Stimulated activated CD4-positive, alpha-beta T cell treated with anti-CD3 and anti-CD28 coated beads, Interleukin-1b, Interleukin-23, amount 100 ng/mL, for 48 hours (primary cell): Measurements from ENCODE around the gene DMAP1.
"Not testable (repeated sequence)": the region's sequence is repeated elsewhere in the genome, so short reads cannot be mapped to it uniquely, and the experiment has no call there.

Experiments used
- DNase-seq: peaks from one replicate; pipeline ENCODE4 v3.0.0-alpha.2; 2020

Gene DMAP1, protein sequence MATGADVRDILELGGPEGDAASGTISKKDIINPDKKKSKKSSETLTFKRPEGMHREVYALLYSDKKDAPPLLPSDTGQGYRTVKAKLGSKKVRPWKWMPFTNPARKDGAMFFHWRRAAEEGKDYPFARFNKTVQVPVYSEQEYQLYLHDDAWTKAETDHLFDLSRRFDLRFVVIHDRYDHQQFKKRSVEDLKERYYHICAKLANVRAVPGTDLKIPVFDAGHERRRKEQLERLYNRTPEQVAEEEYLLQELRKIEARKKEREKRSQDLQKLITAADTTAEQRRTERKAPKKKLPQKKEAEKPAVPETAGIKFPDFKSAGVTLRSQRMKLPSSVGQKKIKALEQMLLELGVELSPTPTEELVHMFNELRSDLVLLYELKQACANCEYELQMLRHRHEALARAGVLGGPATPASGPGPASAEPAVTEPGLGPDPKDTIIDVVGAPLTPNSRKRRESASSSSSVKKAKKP

GRCh38 chr1:44213222-44214112 is at the start of gene DMAP1:
DMAP1 (plus strand) TSS chr1:44213471; CDS start chr1:44213754, 283 bp downstream.
- peak; percentile 87 for DNase-seq

DNA sequence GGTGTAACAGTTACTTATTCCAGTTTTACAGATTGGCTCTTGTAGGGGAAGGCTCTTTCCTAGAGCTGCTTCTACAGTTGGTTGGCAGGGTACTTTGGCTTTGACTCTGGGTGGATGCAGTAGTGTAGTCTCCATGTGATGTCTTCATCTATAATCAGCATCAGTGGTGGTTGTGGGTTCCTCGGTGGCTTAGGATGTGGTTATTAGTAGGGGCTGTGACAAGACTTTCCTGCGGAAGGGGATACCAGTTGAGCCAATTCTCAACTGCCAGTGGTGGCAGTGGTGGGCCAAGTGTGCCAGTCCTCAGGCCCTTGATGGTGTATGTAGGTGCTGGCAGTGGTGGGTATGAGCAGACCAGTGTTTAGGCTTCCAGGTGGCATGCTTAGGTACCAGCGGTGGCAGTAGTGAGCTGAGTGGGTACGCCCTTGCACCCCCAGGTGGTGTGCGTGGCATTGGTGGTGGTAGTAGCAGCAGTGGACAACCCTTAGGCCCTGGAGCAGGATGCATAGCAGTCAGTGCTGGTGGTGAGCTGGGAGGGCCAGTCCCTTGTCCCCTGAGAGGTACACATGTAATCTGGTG is 44.7 kb upstream of the DMAP1 start:
- no peak for DNase-seq

DNA sequence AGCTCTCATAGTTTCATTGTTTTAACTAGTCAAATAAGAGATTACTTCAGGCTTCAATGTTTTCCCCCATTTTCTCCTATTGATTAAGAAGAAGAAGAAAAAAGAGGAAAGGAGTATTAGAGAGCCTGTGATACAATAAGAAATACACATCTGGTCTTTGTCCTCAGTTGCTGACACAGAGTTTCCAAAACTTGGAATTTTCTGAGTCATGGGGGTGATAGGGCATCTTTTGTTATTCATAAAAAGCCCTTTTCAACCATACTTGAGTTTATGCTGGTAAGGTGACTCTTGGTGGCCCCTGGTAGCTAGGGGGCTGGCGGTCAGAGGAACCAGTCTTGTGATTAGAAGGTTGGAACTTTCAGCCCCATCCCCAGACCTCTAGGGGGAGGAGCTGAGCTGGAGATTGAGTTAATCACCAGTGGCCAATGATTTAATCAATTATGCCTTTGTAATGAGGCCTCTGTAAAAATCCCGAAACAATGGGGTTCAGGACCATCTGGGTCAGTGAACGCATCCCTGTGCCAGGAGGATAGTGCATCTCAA is 42.9 kb upstream of the DMAP1 start:
- DNase-seq, result no peak

DNA sequence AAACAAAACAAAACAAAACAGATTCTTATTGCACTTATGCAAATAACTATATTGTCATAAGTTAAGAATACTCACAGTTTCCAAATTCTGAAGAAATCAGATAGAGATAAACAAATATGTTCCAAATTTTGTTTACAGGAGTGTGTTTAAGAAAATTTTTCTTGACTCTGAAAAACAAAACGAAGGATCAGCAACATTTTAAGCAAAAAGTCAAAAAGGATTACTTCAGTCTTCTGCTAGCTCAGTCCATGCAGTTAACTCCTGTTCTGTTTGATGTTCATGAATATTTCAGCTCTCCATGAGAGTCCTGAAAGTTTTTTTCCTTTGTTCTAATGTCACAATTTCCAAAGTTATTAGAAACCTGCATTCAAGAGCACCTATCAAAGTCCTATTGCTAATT is 38.6 kb upstream of the DMAP1 start:
- no peak for DNase-seq

DNA sequence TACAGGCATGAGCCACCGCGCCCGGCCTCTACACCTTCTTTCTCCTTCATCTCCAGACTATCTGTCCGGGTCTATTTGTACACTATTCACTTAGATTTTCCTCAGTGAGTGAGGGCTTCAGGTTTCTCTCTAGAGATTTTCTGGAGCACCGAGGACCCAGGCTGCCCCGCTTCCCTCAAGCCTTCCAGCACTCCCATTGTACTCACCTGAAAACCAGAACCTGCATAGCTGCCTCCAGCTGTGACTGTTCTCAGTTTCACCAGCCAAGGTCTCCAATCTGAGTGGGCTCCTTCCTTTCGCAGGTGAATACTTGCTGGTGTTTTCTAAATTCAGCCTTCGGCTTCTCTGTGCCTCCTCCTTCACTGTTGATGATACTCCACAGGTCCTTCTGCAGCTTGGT is 12.9 kb upstream of the DMAP1 start:
- DNase-seq, result no peak

- not testable (repeated sequence) for DNase-seq
Observed at GRCh38 chr1:44206545-44206944, 6.7 kb upstream of the DMAP1 start.

DNA sequence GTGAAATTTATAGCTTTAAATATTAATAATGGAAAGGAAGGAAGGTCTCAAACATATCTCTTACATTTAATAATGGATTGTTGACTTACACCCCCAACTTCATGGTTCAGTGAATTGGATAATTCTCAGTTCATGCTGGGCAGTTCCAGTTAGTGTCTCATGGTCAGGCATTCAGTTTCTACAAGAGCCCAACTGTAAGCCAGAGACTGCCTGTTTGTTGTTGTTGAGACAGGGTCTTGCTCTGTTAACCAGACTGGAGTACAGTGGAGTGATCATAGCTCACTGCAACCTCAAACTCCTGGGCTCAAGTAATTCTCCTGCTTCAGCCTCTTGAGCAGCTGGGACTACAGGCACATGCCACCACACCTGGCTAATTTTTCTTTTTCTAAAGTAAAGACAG is 5.0 kb upstream of the DMAP1 start:
- no peak for DNase-seq

DNA sequence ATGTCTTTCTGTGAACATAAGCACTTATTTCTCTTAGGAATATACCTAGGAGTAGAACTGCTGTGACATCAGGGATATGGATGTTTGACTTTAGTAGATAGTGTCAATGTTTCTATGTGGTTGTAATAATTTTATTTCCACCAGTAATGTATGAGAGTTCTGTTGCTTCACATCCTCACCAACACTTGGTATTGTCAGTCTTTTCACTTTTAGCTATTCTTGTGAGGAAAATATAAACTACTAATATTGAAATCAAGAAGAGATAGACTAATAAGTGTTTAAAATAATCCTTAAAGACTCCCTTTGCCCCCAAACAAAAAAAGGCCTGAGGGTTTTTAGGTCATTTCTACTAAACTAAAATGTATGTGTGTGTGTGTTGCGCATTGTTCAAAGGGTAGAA is 2.7 kb upstream of the DMAP1 start:
- no peak for DNase-seq

GRCh38 chr1:44212355-44213221 is 683 bp upstream of the DMAP1 start:
- DNase-seq, result peak; percentile 50

DNA sequence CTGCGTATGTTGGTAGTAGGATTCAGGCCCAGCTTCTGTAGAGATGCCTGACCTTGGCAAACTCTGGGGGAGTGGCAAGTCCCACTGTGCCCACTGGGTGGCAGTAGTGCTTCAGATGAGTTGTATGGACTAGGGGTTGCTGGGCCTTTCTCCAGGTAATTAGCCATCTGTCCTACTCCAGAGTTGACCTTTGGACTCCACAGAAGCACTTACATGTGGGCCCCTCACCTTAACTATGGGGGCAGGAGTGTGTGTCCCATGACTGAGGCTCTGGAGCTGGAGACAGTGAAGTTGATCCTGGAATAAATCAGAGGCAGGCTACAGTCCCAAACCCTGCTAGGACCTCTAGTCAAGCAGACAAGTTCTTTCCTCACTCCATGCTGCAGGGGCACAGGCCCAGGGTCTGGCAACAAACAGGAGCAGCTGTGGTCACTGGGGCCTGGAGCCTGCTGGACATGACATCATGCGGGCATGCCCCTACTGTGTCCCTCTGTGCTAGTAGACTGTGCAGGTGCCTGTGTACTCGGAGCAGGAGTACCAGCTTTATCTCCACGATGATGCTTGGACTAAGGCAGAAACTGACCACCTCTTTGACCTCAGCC is 4.6 kb downstream of the DMAP1 start:
- peak; percentile 75 for DNase-seq

DNA sequence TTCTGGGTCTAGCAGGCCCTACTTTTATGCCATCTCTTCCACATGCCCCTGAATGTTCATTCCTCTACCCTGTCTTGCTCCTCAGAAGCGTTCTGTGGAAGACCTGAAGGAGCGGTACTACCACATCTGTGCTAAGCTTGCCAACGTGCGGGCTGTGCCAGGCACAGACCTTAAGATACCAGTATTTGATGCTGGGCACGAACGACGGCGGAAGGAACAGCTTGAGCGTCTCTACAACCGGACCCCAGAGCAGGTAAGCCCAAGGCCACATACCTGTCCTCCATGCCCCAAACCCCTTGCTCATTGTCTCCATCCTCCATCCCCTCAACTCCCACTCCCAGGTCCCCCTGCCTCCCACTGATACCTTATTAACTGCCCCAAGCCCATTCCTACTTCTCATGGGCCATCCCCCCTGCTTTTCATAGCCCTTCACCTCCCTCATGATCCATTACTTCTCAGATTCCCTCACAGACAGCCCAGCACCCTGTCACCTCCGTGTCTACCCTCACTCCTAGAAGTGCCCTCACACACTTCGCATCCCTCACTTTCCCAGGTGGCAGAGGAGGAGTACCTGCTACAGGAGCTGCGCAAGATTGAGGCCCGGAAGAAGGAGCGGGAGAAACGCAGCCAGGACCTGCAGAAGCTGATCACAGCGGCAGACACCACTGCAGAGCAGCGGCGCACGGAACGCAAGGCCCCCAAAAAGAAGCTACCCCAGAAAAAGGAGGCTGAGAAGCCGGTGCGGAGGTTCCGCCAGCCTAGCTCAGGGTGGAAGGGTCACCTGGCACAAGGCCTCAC is 5.4 kb downstream of the DMAP1 start:
- no peak for DNase-seq

DNA sequence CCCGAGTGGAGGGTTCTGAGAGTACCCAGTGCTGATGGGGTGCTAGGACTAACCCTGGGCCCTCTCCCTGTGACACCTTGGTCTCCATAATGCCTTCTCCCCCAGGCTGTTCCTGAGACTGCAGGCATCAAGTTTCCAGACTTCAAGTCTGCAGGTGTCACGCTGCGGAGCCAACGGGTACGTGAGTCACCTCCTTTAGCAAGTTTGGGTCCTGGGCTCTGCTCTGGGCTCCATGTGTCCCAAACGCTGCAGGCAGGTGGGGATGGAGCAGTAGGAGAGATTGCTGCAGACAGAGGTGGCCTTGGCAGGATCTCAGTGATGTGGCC is 6.0 kb downstream of the DMAP1 start:
- DNase-seq, result no peak

GRCh38 chr1:44220001-44220751 is 6.9 kb downstream of the DMAP1 start:
- DNase-seq, result no peak

GRCh38 chr1:44220755-44221154 is 7.5 kb downstream of the DMAP1 start:
- no peak for DNase-seq

- no peak for DNase-seq
Observed at GRCh38 chr1:44221769-44222168, 8.5 kb downstream of the DMAP1 start.

DNA sequence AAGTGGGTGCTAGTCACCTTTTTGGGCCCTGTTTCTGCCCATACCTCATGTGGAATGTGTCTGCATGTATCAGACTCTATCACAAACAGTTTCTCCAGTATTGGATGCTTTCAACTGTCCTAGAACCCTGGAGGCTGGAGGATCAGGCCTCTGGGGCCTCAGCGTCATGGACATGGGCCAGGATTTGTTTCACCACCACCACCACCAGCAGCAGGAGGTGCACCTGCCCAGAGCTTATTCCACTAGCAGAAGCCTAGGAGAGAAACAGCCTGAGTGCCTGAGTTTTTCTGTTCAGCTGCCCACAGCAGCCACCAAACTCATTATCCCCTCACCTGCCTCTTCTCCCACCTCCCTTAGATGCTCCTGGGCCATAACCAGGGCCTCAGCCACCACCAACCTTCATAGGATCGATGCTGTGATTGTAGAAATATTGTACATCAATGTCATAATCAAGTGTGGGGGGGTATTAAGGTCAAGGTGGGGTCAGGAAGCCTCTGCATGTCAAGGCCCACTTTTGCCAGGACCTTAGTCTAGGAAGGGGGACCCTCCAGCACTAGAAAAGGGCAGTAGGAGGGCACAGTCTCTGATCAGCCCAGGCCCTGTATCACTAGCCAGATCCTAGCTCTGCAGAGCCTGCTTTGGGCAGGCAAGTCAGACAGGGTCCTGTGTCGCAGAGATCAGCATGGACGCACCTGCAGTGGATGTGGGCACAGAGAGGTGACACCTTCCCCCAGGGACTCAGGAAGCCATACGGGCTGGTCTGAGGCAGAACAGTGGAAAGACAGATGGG is 9.3 kb downstream of the DMAP1 start:
- DNase-seq, result no peak

- no peak for DNase-seq
Observed at GRCh38 chr1:44223187-44223610, 9.9 kb downstream of the DMAP1 start.

DNA sequence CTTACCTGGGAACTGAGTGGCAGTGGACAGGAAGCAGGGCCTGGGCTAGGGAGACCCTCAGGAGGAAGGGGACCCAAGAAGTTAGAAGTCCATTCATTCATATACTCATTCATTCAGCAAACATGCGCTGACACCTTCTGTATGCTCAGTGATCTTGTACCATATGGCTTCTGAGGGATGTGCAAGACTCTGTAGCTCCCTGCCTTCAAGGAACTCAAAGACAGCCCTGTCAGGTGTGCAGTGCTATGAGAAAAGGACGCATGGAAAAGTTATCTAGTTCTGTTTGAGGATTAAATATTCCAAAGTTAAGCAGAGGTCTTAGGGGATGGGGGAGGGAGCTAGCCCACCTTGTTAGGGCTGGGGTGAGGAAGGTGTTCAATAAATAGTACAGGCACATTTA is 12.5 kb downstream of the DMAP1 start:
- DNase-seq, result no peak

GRCh38 chr1:44227211-44227610 is 13.9 kb downstream of the DMAP1 start:
- DNase-seq, result no peak
